ENCODE measurements around the gene DCAF11.

- TF ChIP-seq CTCF (conservative IDR thresholded peaks at IDR 0.05) (no peak), ZFX (IDR thresholded peaks at IDR 0.05) (no peak)
Measured at GRCh38 chr14:24077086-24077485, 37.5 kb upstream of the DCAF11 start.
